Common myeloid progenitor, CD34-positive (primary cell): ENCODE measurements around the gene TMEM51.
A peak's percentile ranks its signal among the peaks of the same experiment; 100 is the strongest.
"Not testable (repeated sequence)": the region's sequence is repeated elsewhere in the genome, so short reads cannot be mapped to it uniquely, and the experiment has no call there.

ENCODE experiments used
- CTCF ChIA-PET: fragments of 350-600 bp; sonication (Branson Sonifier 250); formaldehyde crosslinking; loops from one replicate; lab custom pipeline; 2021; ENCODE audit warnings: antibody characterized with exemption; lab: Charles Lee
- POLR2A ChIA-PET: fragments of 350-600 bp; sonication (Branson Sonifier 250); formaldehyde crosslinking; loops from one replicate; lab custom pipeline; 2021; ENCODE audit warnings: antibody characterized with exemption; lab: Charles Lee
- DNase-seq, 3 donors: peaks; one replicate each; pipeline versions ENCODE4 v3.0.0 to v3.0.0-alpha.2; 2013
- H3K27ac ChIP-seq, 2 experiments: 1 replicate in 1 of 2; 2 replicates in 1 of 2; pipeline ENCODE4 v1.7.0; 2013; ENCODE audit warnings: inconsistent platforms in 2 of 2, low read length in 2 of 2, mild to moderate bottlenecking in 2 of 2, low read depth in 1 of 2, moderate library complexity in 1 of 2; ENCODE audit not compliant: severe bottlenecking in 2 of 2, insufficient read depth in 1 of 2, poor library complexity in 1 of 2
- H3K27me3 ChIP-seq, 5 experiments: replicated peaks in 2 of 5; 1 replicate in 3 of 5; 2 replicates in 2 of 5; pipeline versions ENCODE4 v1.6.1 to v1.7.0; 2013; ENCODE audit warnings: low read length in 4 of 5, mild to moderate bottlenecking in 2 of 5, moderate library complexity in 2 of 5, inconsistent platforms in 1 of 5; ENCODE audit not compliant: insufficient read depth in 5 of 5, control insufficient read depth in 4 of 5
- H3K36me3 ChIP-seq, 4 experiments: 1 replicate in 2 of 4; 2 replicates in 2 of 4; pipeline versions ENCODE4 v1.6.1 to v1.7.0; 2013; ENCODE audit warnings: low read length in 3 of 4, control low read depth in 1 of 4, mild to moderate bottlenecking in 1 of 4; ENCODE audit not compliant: control insufficient read depth in 4 of 4, insufficient read depth in 4 of 4
- H3K4me1 ChIP-seq, 4 experiments: 1 replicate in 3 of 4; 2 replicates in 1 of 4; pipeline versions ENCODE4 v1.6.1 to v1.7.1; 2013; ENCODE audit warnings: low read length in 3 of 4, mild to moderate bottlenecking in 3 of 4, control low read depth in 1 of 4, inconsistent platforms in 1 of 4, moderate library complexity in 1 of 4; ENCODE audit not compliant: control insufficient read depth in 4 of 4, insufficient read depth in 4 of 4; ENCODE audit errors: control extremely low read depth in 1 of 4
- H3K4me3 ChIP-seq, 7 experiments: 1 replicate in 4 of 7; 2 replicates in 3 of 7; pipeline versions ENCODE4 v1.5.1 to v1.7.0; 2013; ENCODE audit warnings: mild to moderate bottlenecking in 7 of 7, low read length in 6 of 7, moderate library complexity in 6 of 7, inconsistent platforms in 2 of 7, low read depth in 2 of 7, control low read depth in 1 of 7; ENCODE audit not compliant: insufficient read depth in 4 of 7, control insufficient read depth in 1 of 7; ENCODE audit errors: extremely low read depth in 1 of 7
- H3K9me3 ChIP-seq, 5 experiments: 1 replicate in 4 of 5; 2 replicates in 1 of 5; pipeline versions ENCODE4 v1.6.1 to v1.7.1; 2013; ENCODE audit warnings: low read length in 4 of 5, mild to moderate bottlenecking in 2 of 5, inconsistent platforms in 1 of 5, low read depth in 1 of 5, moderate library complexity in 1 of 5; ENCODE audit not compliant: control insufficient read depth in 4 of 5, insufficient read depth in 2 of 5; ENCODE audit errors: control extremely low read depth in 1 of 5
- WGBS: methylation state at CpG from one replicate; pipeline ENCODE4 v1.1.5; 2013; ENCODE audit not compliant: insufficient coverage; 5-methylcytosine and 5-hydroxymethylcytosine counted together

The TMEM51 gene

GRCh38 chr1:15174615-15174983 is 21.1 kb downstream of the TMEM51 start:
- H3K27ac ChIP-seq = no peak overlapping the region
- H3K27me3 ChIP-seq = no peaks in the 10 kb centered on the region
- H3K4me1 ChIP-seq = peaks cover 0 to 34% (median 13%) of the 10 kb centered on the region in 4 experiments
- no peak overlapping the region for H3K4me3 ChIP-seq
- ChIA-PET CTCF (interaction anchor here (0.7 to 1.1 kb wide), 2 partner anchors 49 to 97 kb away, joined by 3 read pairs; no protein-coding TSS in a partner anchor), POLR2A (no interaction called here)
- no peaks in the 10 kb centered on the region for H3K36me3 ChIP-seq
- H3K9me3 ChIP-seq = no peaks in the 10 kb centered on the region
- WGBS = 80% methylated on average over 1 of the region's 3 CpGs
- peak in 1 of 3 donors; percentile 25 for DNase-seq

GRCh38 chr1:15175324-15176094 is 22.0 kb downstream of the TMEM51 start:
- H3K4me1 ChIP-seq = peaks cover 0 to 31% (median 13%) of the 10 kb centered on the region in 4 experiments
- H3K27ac ChIP-seq, H3K4me3 ChIP-seq, DNase-seq, H3K9me3 ChIP-seq, POLR2A ChIA-PET, H3K36me3 ChIP-seq, H3K27me3 ChIP-seq: not testable (repeated sequence)
- CTCF ChIA-PET = interaction anchor here (0.7 kb wide), 1 partner anchor 96 kb away, joined by 3 read pairs; no protein-coding TSS in a partner anchor
- 100% methylated on average over 3 of the region's 6 CpGs for whole genome bisulfite sequencing

- Histone ChIP-seq H3K4me3 (no peak overlapping the region), H3K27me3 (no peaks in the 10 kb centered on the region), H3K36me3 (no peaks in the 10 kb centered on the region), H3K9me3 (no peaks in the 10 kb centered on the region), H3K27ac (no peak overlapping the region), H3K4me1 (peaks cover 0 to 31% (median 13%) of the 10 kb centered on the region in 4 experiments)
- CTCF ChIA-PET = no interaction called here
- POLR2A ChIA-PET = interaction anchor here (0.6 kb wide), 1 partner anchor 15 kb away, joined by 5 read pairs; no protein-coding TSS in a partner anchor
- no peak for DNase-seq
- 96% methylated on average over 7 of the region's 7 CpGs for WGBS
Observed at GRCh38 chr1:15176120-15176519, 22.6 kb downstream of the TMEM51 start.

GRCh38 chr1:15176898-15177665 is 23.5 kb downstream of the TMEM51 start:
- no peaks in the 10 kb centered on the region for H3K9me3 ChIP-seq
- POLR2A ChIA-PET = interaction anchor here (1.0 kb wide), 1 partner anchor 20 kb away, joined by 3 read pairs; no protein-coding TSS in a partner anchor

GRCh38 chr1:15177710-15178166 is 24.2 kb downstream of the TMEM51 start:
- CTCF ChIA-PET = interaction anchor here (1.9 kb wide), 1 partner anchor 10 kb away, joined by 4 read pairs; no protein-coding TSS in a partner anchor
- Histone ChIP-seq H3K36me3 (no peaks in the 10 kb centered on the region), H3K27ac (no peak overlapping the region), H3K4me3 (no peak overlapping the region), H3K9me3 (no peaks in the 10 kb centered on the region), H3K27me3 (no peaks in the 10 kb centered on the region), H3K4me1 (peaks cover 0 to 22% (median 13%) of the 10 kb centered on the region in 4 experiments)
- POLR2A ChIA-PET = interaction anchor here (1.0 kb wide), 1 partner anchor 19 kb away, joined by 3 read pairs; no protein-coding TSS in a partner anchor
- peak; percentile 89 to 94 (median 91) for DNase-seq
- 3% methylated on average over 14 of the region's 14 CpGs for WGBS

More at GRCh38 chr1:15176898-15177665, 23.5 kb downstream of the TMEM51 start:
- H3K4me3 ChIP-seq = no peak overlapping the region
- no peaks in the 10 kb centered on the region for H3K36me3 ChIP-seq
- peak in 1 of 3 donors; percentile 16 for DNase-seq
- CTCF ChIA-PET = interaction anchor here (0.6 kb wide), 1 partner anchor 26 kb away, joined by 3 read pairs; no protein-coding TSS in a partner anchor
- 88% methylated on average over 5 of the region's 7 CpGs for WGBS
- H3K27me3 ChIP-seq = no peaks in the 10 kb centered on the region
- no peak overlapping the region for H3K27ac ChIP-seq
- H3K4me1 ChIP-seq = peaks cover 0 to 26% (median 13%) of the 10 kb centered on the region in 4 experiments

- Histone ChIP-seq H3K27ac (no peak overlapping the region), H3K4me3 (no peak overlapping the region), H3K9me3 (no peaks in the 10 kb centered on the region), H3K4me1 (peaks cover 0 to 22% (median 13%) of the 10 kb centered on the region in 4 experiments), H3K36me3 (no peaks in the 10 kb centered on the region), H3K27me3 (no peaks in the 10 kb centered on the region)
- DNase-seq = peak in 1 of 3 donors; percentile 43
- ChIA-PET POLR2A (interaction anchor here (1.3 kb wide), 1 partner anchor 23 kb away, joined by 3 read pairs; no protein-coding TSS in a partner anchor), CTCF (interaction anchor here (0.7 to 2.0 kb wide), 5 partner anchors 9 to 93 kb away, joined by 3 to 5 read pairs (median 4); no protein-coding TSS in a partner anchor)
- 89% methylated on average over 8 of the region's 9 CpGs for WGBS
Observed at GRCh38 chr1:15178571-15179484, 25.3 kb downstream of the TMEM51 start.
